ENCODE measurements around the gene GPR22.

Gene GPR22

DNA sequence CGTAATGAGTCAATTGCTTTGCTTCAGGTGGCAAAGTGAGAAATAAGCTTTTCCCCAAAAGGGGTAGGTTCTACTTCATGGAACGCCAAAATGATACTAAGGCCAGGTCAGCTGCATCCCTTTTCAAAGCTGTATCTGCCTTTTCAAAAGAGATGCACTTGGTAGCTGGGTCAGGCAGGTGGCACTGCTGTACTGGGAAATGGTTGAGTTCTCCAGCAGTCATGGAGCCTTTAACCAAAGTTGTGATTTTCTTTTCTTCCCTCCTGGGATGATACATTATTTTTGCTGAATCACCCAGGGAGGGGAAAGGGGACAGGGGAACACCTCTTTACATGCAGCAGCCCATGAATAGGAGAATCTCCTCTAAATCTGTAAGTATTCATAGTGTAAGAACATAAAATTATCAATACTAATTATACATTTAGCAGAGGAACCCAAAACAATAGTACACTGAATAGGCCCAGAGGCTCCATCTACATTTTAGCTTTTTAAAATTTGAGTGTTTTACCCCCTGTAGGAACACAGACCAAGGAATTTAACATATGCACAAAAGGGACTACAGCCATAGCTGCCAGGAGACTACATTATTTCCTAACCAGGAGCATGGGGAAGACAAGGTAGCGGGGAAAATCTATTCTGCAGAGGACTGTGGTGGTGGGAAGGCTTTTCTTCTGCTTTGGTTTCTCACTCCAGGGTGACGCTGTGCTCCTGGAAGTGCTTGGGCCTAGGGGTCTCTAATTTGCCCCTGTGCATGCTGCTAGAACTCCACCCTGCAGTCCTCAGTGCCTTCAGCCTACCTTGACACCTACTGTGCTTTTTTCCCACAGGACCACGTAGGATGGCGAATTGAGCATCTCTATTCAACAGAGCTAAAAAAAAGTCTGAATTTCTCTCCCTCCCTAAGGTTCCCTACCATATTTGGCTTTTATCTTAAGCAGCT, 6.4 kb upstream of the GPR22 start:
- peaks cover 5% of the 10 kb centered on the region for H3K4me1 Mint-ChIP-seq (ENCODE audit: low read depth)
- no peaks in the 10 kb centered on the region for H3K27me3 Mint-ChIP-seq
- H3K9me3 Mint-ChIP-seq (ENCODE audit: low read depth), result no peaks in the 10 kb centered on the region
- H3K36me3 Mint-ChIP-seq, result peaks cover 5% of the 10 kb centered on the region
- no peak overlapping the region for H3K27ac Mint-ChIP-seq
- H3K4me3 Mint-ChIP-seq, result no peak overlapping the region

GRCh38 chr7:107464666-107465226, 5.1 kb upstream of the GPR22 start:
- Mint-ChIP-seq H3K4me3 (no peak overlapping the region), H3K27ac (no peak overlapping the region), H3K4me1 (ENCODE audit: low read depth) (peaks cover 5% of the 10 kb centered on the region), H3K36me3 (no peaks in the 10 kb centered on the region), H3K9me3 (ENCODE audit: low read depth) (no peaks in the 10 kb centered on the region), H3K27me3 (no peaks in the 10 kb centered on the region)

- Mint-ChIP-seq H3K27me3 (no peaks in the 10 kb centered on the region), H3K4me3 (no peak overlapping the region)
Measured at GRCh38 chr7:107467972-107468371, 1.9 kb upstream of the GPR22 start.

DNA sequence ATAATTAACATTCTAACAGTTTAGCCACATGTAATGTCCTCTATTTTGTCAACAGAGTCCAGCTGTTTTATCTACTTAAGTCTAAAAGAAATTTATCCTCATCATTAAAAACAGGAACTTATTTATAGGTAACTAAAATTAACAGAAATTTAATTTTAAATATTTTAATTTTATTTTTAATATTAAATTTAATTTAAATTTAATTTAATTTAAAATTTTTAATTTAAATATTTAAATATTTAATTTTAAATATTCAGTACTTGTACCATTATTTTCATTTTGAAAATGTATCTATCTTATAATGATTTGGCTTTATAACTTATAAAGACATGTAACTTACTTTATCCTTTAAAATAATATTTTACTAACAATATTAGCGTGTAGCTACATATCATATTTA, 1.0 kb upstream of the GPR22 start:
- H3K36me3 Mint-ChIP-seq, result no peaks in the 10 kb centered on the region
- H3K9me3 Mint-ChIP-seq (ENCODE audit: low read depth), result no peaks in the 10 kb centered on the region
- no peaks in the 10 kb centered on the region for H3K27me3 Mint-ChIP-seq
- no peak overlapping the region for H3K27ac Mint-ChIP-seq
- no peak overlapping the region for H3K4me3 Mint-ChIP-seq
- peaks cover 7% of the 10 kb centered on the region for H3K4me1 Mint-ChIP-seq (ENCODE audit: low read depth)

More at GRCh38 chr7:107467972-107468371, 1.9 kb upstream of the GPR22 start:
- no peaks in the 10 kb centered on the region for H3K9me3 Mint-ChIP-seq (ENCODE audit: low read depth)
- peaks cover 7% of the 10 kb centered on the region for H3K4me1 Mint-ChIP-seq (ENCODE audit: low read depth)
- H3K36me3 Mint-ChIP-seq, result no peaks in the 10 kb centered on the region
- no peak overlapping the region for H3K27ac Mint-ChIP-seq

- peaks cover 4% of the 10 kb centered on the region for H3K36me3 Mint-ChIP-seq
- no peaks in the 10 kb centered on the region for H3K9me3 Mint-ChIP-seq (ENCODE audit: low read depth)
- H3K4me3 Mint-ChIP-seq, result no peak overlapping the region
- H3K27me3 Mint-ChIP-seq, result no peaks in the 10 kb centered on the region
- peaks cover 2% of the 10 kb centered on the region for H3K4me1 Mint-ChIP-seq (ENCODE audit: low read depth)
- H3K27ac Mint-ChIP-seq, result no peak overlapping the region
Measured at GRCh38 chr7:107471292-107472070, 1.6 kb downstream of the GPR22 start.

- Mint-ChIP-seq H3K27ac (no peak overlapping the region), H3K4me1 (ENCODE audit: low read depth) (peaks cover 2% of the 10 kb centered on the region), H3K27me3 (no peaks in the 10 kb centered on the region), H3K36me3 (peaks cover 4% of the 10 kb centered on the region), H3K4me3 (no peak overlapping the region), H3K9me3 (ENCODE audit: low read depth) (no peaks in the 10 kb centered on the region)
Measured at GRCh38 chr7:107472116-107472515, 2.3 kb downstream of the GPR22 start.

DNA sequence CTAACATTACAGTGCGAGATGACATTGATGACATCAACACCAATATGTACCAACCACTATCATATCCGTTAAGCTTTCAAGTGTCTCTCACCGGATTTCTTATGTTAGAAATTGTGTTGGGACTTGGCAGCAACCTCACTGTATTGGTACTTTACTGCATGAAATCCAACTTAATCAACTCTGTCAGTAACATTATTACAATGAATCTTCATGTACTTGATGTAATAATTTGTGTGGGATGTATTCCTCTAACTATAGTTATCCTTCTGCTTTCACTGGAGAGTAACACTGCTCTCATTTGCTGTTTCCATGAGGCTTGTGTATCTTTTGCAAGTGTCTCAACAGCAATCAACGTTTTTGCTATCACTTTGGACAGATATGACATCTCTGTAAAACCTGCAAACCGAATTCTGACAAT, 4.3 kb downstream of the GPR22 start:
- Mint-ChIP-seq H3K27ac (no peak overlapping the region), H3K4me3 (no peak overlapping the region), H3K9me3 (ENCODE audit: low read depth) (no peaks in the 10 kb centered on the region), H3K4me1 (ENCODE audit: low read depth) (peaks cover 2% of the 10 kb centered on the region), H3K27me3 (no peaks in the 10 kb centered on the region), H3K36me3 (peaks cover 4% of the 10 kb centered on the region)

DNA sequence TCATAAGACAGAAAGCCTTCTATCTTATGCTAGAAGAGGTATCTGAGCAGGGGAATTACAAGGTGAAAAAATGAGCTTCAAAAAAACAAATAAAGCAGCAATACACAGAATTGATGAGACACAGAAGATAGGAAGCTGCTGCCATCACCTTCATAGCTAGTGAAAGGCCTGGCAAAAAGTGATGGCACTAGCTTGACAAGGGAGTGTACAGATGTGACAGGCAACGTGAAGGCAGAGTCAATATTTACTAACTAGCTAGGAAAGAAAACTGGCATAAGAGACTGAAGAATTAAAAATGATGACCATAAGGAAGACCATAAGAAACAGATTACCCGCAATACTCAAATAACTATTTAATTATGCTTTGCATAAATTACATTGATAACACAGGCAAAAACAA, 9.4 kb downstream of the GPR22 start:
- H3K36me3 Mint-ChIP-seq, result peaks cover 4% of the 10 kb centered on the region
- peaks cover 7% of the 10 kb centered on the region for H3K4me1 Mint-ChIP-seq (ENCODE audit: low read depth)
- no peaks in the 10 kb centered on the region for H3K27me3 Mint-ChIP-seq
- no peak overlapping the region for H3K27ac Mint-ChIP-seq
- H3K9me3 Mint-ChIP-seq (ENCODE audit: low read depth), result no peaks in the 10 kb centered on the region
- H3K4me3 Mint-ChIP-seq, result no peak overlapping the region

DNA sequence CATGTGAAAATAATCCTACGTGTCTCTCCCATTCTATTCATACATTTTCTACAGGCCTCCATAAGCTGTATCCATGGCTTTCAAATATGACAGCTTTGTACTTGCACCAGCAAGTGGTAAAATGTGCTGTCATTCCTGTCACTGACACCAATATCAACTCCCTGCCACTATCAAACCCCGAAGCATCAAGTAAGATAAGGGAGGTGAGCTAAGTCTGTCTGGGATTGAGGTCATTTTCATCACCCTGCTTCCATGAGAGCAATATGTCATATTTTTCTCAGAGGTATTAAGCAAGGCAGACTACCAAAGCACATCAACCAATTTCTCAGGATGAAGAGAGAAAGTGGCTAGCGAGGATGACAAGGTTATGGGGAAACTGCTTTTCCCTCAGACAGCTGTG, 11.1 kb downstream of the GPR22 start:
- Mint-ChIP-seq H3K4me3 (no peak overlapping the region), H3K4me1 (ENCODE audit: low read depth) (peaks cover 12% of the 10 kb centered on the region), H3K27me3 (no peaks in the 10 kb centered on the region), H3K36me3 (no peaks in the 10 kb centered on the region), H3K9me3 (ENCODE audit: low read depth) (no peaks in the 10 kb centered on the region), H3K27ac (no peak overlapping the region)

DNA sequence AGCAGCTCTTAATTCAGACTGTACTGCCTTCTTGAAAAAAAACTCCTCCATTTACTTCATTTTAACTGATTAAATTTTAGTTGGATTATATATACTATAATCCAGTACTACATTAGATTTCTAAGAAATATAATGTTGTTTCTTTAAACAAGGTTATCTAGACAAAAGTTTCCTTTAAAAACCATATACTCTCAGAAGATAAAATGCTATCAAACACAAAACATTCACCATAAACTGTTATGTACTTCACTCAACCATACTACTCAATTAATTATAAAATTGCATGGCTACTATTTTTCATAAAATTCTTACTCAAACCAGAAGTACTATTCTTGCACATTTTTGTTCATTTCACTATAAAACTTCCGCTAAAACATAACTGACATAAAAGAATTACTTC, 12.7 kb downstream of the GPR22 start:
- Mint-ChIP-seq H3K4me1 (ENCODE audit: low read depth) (peaks cover 16% of the 10 kb centered on the region), H3K9me3 (ENCODE audit: low read depth) (no peaks in the 10 kb centered on the region), H3K36me3 (no peaks in the 10 kb centered on the region), H3K4me3 (no peak overlapping the region), H3K27ac (no peak overlapping the region), H3K27me3 (no peaks in the 10 kb centered on the region)

DNA sequence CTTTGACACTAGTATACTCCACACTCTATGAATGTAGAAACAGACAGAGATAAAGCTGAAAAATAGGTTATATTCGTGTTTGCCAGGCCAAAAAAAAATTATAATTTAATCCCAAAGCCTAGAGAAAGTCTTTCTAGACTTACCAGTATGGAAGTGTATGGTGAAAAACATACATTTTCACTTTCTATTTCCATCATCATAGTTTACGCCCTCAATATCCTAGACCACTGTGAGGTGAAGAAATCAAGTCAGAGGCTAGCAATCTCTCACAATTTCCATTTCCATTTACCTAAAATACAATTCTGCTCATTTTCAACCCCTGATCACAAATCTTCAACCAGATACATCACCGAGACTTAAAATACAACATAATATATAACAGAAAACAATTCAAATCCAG, 16.2 kb downstream of the GPR22 start:
- H3K36me3 Mint-ChIP-seq, result peaks cover 2% of the 10 kb centered on the region
- no peaks in the 10 kb centered on the region for H3K27me3 Mint-ChIP-seq
- H3K4me3 Mint-ChIP-seq, result no peak overlapping the region
- no peaks in the 10 kb centered on the region for H3K9me3 Mint-ChIP-seq (ENCODE audit: low read depth)
- peaks cover 21% of the 10 kb centered on the region for H3K4me1 Mint-ChIP-seq (ENCODE audit: low read depth)
- H3K27ac Mint-ChIP-seq, result no peak overlapping the region

DNA sequence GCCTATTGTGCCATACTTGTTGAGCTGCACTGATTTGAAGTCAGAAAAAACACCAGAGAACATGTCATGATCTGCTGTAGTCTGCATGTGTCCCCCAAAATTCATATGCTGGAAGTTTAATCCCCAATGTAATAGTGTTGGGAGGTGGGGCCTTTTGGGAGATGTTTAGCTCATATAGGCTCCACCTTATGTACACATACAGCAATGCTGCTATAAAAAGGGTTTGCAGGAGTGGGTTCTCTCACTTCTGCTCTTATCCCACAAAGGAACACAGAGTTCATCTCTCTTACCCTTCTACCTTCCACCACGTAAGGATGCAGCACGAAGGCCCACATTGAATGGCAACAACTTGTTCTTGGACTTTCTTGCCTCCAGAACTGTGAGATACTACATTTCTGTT, 23.0 kb downstream of the GPR22 start:
- H3K9me3 Mint-ChIP-seq (ENCODE audit: low read depth), result no peaks in the 10 kb centered on the region
- H3K4me3 Mint-ChIP-seq, result no peak overlapping the region
- H3K36me3 Mint-ChIP-seq, result peaks cover 13% of the 10 kb centered on the region
- H3K27ac Mint-ChIP-seq, result no peak overlapping the region
- H3K4me1 Mint-ChIP-seq (ENCODE audit: low read depth), result peaks cover 41% of the 10 kb centered on the region
- no peaks in the 10 kb centered on the region for H3K27me3 Mint-ChIP-seq

DNA sequence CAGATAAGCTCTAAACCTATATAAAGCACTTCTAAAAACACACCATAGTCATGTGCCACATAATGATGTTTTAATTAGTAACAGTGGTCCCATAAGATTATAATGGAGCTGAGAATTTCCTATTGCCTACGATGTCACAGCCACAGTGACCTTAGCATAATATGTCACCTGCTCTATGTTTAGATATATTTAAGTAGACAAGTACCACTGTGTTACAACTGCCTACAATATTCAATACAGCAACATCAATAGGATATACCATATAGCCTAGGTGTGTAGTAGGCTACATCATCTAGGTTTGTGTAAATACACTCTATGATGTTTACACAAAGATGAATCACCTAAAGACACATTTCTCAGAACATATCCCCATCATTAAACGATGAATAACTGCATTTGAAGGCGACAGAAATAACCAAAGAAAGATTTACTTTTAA, 24.5 kb downstream of the GPR22 start:
- Mint-ChIP-seq H3K4me3 (no peak overlapping the region), H3K4me1 (ENCODE audit: low read depth) (peaks cover 40% of the 10 kb centered on the region), H3K27me3 (no peaks in the 10 kb centered on the region), H3K27ac (no peak overlapping the region), H3K9me3 (ENCODE audit: low read depth) (no peaks in the 10 kb centered on the region), H3K36me3 (peaks cover 18% of the 10 kb centered on the region)

DNA sequence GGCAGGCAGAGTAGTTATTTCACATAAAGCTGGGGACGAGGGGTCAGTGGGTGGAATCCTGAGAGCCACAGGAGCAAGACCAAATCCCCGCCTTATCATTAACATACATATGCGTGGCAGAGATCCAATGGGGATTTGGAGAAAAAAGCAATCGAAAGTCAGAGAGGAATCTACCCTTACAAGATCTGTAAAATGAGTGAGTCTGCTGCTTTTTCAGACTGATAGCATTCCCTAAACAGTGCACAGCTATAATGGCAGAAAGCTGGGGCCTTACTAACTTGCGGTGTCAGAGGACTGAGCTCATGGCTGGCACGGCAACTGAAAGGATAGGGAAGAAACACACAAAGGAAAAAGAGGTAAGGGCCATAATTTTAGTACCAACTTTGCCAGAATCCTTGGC, 25.0 kb downstream of the GPR22 start:
- peaks cover 40% of the 10 kb centered on the region for H3K4me1 Mint-ChIP-seq (ENCODE audit: low read depth)
- H3K36me3 Mint-ChIP-seq, result peaks cover 20% of the 10 kb centered on the region
- H3K27ac Mint-ChIP-seq, result no peak overlapping the region
- no peaks in the 10 kb centered on the region for H3K27me3 Mint-ChIP-seq
- H3K4me3 Mint-ChIP-seq, result no peak overlapping the region
- H3K9me3 Mint-ChIP-seq (ENCODE audit: low read depth), result no peaks in the 10 kb centered on the region

GRCh38 chr7:107495516-107495915, 25.7 kb downstream of the GPR22 start:
- no peaks in the 10 kb centered on the region for H3K9me3 Mint-ChIP-seq (ENCODE audit: low read depth)

More at GRCh38 chr7:107495516-107495915, 25.7 kb downstream of the GPR22 start:
- Mint-ChIP-seq H3K36me3 (peaks cover 20% of the 10 kb centered on the region), H3K27ac (no peak overlapping the region), H3K4me1 (ENCODE audit: low read depth) (peaks cover 36% of the 10 kb centered on the region), H3K27me3 (no peaks in the 10 kb centered on the region), H3K4me3 (no peak overlapping the region)

All from activated naive CD8-positive, alpha-beta T cell (primary cell).